Activated T-cell treated with anti-CD3 and anti-CD28 coated beads for 1 hour (primary cell): ENCODE results near the gene PPME1.

Source experiments
- DNase-seq: peaks from one replicate; pipeline ENCODE4 v3.0.0-alpha.2; 2020; ENCODE audit warnings: low read depth

Gene PPME1

DNA sequence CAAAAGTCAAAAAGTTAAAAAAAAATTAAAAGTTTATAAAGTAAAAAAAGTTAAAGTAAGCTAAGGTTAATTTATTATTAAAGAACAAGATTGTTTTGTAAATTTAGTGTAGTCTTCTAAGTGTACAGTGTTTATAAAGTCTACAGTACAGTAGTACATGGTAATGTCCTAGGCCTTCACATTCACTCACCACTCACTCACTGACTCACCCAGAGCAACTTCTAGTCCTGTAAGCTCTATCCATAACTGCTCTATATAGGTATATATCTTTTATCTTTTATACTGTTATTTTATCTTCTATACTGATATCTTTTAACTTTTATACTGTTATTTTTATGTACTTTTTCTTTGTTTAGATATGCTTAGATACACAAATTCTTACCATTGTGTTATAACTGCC is 11.4 kb upstream of the PPME1 start:
- DNase-seq, result no peak

DNA sequence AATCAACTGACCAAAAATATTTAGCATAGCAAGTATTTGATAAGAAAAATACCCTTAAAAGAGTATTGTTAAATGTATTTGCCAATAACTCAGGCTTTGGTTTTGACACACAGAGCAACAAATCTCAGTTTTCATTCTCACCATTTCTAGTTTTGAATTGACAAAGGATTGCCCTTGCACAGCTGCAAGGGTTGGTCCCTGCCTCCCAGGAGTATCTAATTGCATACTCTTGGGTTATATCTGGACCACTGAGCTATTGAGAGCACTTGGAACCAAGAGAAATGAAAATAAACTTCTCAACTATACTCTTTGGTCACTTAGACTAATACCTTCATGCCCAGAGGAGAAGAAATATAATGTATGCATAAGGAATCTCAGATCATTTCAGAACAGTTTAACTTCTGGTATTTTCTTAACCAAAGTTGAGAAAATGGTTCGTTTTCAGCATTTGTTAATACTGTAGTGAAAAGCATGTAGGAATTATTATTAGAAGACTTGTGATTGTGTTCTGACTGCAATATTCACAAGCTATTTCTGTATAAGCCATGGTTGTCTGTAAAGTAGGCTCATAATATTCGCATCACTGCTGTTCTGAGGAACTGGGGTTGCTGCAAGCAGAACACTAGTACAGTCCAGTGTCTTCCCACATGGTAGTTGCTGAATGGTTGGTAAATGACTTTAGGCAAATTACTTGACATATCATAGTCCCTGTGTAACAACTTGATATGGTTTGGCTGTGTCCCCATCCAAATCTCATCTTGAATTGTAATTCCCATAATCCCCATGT is 8.2 kb upstream of the PPME1 start:
- DNase-seq, result no peak

DNA sequence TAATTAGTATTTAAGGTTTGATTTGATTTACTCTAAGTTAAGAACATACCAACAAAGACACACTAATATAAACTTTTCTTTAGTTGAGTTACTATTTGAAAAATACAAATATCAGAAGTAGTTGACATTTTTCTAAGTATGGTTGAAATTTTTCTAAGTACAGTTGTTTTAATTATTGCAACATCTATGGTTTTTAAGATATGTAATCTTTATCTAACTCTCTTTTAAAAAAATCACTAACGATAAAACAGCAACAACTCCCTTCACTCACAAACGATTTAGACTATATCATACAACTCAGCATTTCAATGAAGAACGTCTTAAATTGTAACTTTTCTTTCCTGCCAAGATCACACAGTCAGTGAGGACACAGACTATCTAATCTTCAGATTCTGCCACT is 2.3 kb upstream of the PPME1 start:
- no peak for DNase-seq

- no peak for DNase-seq
These were observed 1.2 kb upstream of the PPME1 start for GRCh38 chr11:74169738-74170458.

DNA sequence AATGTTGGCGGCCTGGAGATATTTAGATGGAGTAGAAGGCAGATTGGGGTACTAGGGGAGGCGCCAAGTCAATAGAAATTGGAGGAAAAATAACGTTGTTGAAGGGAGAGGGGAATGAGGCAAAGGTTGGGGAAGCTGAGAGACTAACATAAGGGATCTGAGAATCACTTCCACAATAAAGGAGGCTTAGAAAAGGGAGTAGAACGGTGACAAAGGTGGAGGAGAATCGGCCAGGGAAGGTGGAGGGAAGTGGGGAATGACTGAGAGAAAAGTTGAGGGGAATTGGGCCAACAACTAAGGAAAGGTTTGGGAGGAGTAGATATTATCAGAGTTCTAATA is 510 bp downstream of the PPME1 start:
- DNase-seq, result no peak

GRCh38 chr11:74171997-74172396 is 908 bp downstream of the PPME1 start:
- no peak for DNase-seq

GRCh38 chr11:74175920-74176319 is 4.8 kb downstream of the PPME1 start:
- DNase-seq, result no peak

DNA sequence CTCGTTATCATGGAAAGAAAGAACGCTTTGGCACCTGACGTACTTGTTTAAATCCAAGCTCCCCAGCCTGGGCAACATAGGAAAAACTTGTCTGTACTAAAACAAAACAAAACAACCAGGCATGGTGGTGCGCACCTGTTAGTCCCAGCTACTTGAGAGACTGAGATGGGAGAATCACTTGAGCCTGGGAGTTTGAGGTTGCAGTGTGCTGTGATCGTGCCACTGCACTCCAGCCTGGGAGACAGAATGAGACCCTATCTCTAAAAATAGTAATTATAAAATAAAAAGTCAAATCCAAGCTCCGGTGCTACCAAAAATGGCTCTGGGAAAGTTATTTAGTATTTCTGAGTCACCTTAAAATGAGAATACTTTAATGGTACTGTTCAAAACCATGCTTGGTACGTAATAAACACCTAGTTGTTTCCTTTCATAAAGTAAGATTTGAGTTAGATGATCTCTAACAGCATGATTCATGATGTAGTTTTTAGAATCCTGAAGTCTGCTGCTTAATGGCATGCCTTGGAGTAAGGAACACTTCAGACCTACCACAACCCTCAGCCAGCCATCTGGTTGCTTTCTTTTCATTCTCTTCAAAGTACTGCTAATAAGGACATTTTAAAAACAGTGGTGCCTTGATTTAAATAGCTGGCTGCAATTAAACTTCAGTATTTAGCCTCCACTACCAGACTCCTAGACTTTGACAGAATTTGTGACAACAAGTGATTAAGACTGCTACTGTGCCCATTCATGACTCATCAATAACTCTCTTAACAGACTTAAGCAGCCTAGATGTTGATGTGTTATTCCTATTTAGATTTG is 8.4 kb downstream of the PPME1 start:
- no peak for DNase-seq

DNA sequence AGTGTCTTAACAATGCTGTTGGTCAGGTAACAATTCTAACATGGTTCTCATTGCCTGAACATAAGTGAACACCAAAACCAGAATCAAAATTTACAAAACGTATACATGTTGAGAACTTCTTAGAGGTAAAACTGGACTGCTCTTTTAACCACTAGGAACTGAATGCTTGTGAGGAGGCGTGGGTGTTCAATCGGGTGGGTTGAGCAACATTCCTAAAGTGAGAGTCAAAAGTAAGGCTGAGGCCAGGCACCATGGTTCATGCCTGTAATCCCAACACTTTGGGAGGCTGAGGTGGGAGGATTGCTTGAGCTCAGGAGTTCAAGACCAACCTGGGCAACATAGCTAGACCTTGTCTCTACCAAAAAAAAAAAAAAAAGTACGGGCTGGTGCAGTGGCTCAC is 11.5 kb downstream of the PPME1 start:
- no peak for DNase-seq

GRCh38 chr11:74185285-74185684 is 14.2 kb downstream of the PPME1 start:
- DNase-seq, result no peak

DNA sequence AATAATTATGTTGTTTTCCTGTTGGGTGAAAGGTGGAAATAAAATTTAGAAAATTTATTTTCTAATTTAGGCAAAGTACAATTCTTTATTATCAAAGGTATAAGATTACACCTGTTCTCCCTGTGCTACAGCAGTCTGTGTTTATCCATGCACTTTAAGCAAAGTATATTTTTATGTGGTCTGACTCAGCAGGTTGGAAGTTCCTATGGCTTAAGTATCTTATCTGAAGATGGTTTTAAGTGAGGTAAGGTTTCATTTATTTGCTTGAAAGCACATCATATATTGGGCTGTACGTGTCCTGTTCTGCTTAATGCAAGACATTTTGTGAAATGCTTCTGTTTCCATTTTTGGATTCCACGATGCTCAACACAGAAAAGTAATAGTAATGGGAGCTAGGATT is 14.6 kb downstream of the PPME1 start:
- no peak for DNase-seq

- DNase-seq, result no peak
These were observed 24.7 kb downstream of the PPME1 start for GRCh38 chr11:74195828-74196227.

DNA sequence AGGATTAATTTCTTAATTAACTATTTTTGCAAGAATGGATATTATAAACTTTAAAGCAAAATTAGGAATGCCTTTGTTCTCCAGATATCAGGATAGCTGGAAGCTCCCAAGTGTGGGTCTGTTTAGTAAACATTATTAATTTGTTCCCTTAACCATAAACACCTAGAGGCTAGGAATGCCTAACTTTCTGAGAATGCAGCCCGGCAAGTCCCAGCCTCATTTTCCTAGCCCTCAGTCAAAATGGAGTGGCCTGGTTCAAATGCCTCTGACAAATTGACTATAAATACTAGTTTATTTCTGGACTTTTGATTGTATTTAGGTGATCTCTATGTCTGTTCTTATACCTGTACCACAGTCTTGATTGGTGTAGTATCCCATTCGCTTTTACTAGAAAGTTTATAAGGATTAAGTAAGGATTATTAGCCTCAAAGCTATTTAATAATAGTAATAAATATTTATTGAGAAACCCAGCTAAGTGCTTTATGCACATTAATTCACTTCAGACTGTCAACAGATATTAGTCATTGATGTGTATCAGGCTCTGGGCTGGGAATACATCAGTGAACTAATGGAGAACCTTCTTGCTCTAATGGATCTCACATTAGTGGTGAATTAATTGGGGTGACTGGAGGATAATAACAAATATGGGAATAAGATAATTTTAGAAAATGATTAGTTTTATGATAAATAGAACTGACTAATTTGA is 25.8 kb downstream of the PPME1 start:
- DNase-seq, result no peak

- DNase-seq, result no peak
These were observed 32.9 kb downstream of the PPME1 start for GRCh38 chr11:74203966-74204365.

- no peak for DNase-seq
These were observed 33.6 kb downstream of the PPME1 start for GRCh38 chr11:74204701-74205100.

GRCh38 chr11:74205181-74205580 is 34.1 kb downstream of the PPME1 start:
- DNase-seq, result no peak

DNA sequence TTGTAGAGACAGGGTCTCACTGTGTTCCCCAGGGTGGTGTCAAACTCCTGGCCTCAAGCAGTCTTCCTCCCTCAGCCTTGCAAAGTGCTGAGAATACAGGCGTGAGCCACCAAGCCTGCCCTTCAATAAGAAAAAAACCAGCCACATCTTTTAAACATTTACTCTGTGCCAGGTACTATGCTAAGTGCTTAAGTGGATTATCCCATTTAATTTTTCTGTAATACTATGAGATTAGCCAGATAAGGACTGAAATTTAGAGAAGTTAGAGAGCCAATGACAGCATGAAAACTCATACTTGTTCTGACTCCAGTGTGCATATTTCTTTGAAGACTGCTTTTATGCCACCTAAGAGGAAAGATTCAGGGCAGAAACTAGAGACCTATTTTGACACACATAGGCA is 35.7 kb downstream of the PPME1 start:
- DNase-seq, result no peak

GRCh38 chr11:74208507-74208906 is 37.4 kb downstream of the PPME1 start:
- no peak for DNase-seq

GRCh38 chr11:74212533-74212932 is 41.4 kb downstream of the PPME1 start:
- no peak for DNase-seq

DNA sequence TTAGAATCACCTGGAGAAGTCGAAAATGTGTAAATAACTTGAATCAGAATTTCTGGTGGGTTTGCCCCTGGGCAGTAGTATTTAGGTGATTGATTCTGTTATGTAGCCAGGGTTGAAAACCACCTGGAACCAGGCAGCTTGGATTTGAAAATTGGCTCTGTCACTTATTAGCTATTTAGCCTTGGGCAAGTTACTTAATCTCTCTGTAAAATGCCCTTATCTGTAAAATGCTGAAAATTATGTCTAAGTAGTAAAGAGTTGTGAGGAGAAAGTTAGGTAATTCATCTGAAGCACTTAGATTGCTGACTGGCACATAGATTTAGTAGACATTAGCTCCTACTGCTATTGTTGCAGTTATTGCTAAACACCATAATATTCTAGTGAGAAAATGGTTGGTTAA is 49.3 kb downstream of the PPME1 start:
- DNase-seq, result no peak

DNA sequence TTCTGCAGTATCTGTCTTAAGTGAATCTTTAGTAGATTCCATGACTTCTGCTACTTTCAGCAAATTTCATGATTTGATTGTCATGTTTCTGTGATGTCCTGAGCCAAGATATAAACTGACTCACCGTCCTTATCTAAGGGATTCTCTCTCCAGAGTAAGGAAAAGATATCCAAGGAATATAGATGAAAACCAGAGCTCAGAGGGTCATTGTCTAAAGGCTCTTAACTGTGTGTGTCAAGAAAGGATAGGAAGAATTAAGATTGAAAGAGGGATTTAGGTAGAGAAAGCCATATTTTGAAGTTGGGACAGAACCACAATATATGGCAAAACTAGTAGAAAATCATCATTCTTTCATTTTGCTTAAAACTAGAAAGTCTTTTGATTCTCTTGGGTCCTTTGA is 50.7 kb downstream of the PPME1 start:
- no peak for DNase-seq

DNA sequence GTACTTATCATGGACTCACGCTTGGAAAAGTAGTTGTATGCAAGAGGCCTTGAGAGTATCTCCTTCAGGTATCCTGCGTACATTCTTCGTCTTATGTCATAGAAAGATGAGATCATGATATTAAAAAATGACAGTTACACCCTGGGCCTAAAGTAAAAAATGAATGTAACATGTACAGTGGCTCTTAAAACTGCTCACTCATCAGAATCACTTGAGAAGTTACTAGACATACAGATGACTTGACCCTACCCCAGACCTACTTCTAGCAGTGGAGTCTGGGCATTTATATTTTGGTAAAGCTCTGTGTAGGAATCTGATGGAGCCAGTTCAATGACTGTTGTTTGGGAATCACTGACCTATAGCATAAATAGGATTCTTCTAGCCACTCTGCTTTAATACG is 54.5 kb downstream of the PPME1 start:
- no peak for DNase-seq
